Measurements from ENCODE around the gene IGLL5.

GRCh38 chr22:22907551-22908494 lies 20.2 kb downstream of the IGLL5 start:
- TF ChIP-seq CTCF (IDR thresholded peaks at IDR 0.05): no peak
- TF ChIP-seq EP300 (IDR thresholded peaks at IDR 0.05): no peak

All from ovary (tissue), 3 donors.